Eye (tissue), 1 donor: ENCODE results near the gene SH3PXD2A.

Experiments
- DNase-seq: peaks from one replicate; pipeline ENCODE4 v3.0.0-alpha.2; 2015

Gene SH3PXD2A

DNA sequence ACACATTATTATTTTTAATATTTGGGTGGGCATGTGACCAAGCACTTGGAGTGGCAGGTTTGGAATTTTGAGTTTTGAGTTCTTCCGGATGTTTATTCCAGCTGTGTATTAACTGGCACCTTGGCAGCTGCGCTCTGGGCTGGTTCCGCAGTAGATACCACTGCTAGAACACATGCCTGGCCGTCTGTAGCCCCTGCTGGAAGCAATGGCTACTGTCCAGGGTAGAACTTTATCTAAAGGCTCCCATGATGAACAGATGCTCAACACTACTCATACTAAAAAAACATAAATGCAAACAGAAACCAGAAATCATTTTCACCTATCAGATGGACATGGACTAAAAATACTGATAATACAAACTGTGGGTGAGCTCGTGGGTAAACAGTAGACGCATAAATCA is 19.4 kb upstream of the SH3PXD2A start:
- no peak for DNase-seq

DNA sequence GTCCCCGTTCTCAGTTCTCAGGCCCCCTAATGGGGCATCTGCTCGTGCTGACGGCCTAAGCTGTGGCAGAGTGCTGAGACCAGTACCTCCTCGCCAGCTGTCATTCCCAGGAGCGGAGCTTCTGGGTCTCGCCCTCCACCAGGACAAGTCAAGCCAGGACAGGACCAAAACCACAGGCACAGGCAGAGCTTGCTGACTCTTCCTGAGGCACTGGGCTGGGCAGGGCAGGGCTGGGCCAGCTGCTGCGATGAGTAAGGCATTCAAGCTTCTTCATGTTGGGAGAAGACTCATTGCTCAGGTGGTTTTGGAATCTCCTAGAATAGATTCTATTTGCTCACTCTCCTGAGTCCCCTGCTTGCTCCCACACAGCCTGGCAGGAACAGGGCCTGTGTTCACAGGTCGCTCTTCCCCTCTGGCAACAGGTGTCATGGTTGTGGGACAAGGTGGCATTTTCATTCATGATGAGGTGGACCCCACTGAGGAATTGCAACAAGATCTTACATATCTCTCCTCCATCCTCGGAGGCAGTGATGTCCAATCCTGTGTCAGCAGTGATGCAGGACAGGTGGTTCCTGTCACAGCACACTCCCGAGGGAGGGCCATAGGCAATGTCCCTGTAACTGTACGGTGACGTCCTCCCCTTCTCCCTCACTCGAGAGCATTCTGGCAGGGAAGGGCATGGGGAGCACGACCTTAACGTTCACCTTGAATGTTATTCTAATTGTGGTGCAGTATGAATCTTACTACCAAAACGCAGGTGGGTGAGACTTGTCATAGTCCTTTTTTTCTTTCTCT is 17.0 kb upstream of the SH3PXD2A start:
- DNase-seq, result no peak

DNA sequence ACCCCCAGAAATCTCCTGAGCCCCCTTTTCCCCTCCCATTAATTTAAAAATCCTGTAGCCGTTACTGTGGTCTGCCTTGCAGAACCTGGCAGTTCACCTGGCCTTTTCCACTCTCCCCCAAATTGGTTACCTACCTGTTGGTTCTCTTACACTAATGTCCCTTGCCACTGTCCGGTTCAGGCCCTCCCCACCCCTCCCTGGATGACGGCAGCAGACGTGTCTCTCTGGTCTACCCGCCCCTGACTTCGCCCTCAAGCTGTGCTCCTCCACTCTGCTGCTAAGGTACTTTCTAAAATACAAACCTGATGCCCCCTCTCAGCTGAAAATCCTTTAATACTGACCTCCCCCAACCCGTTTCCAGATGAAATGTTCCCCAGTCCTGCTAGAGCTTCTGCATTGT is 15.6 kb upstream of the SH3PXD2A start:
- DNase-seq, result no peak

DNA sequence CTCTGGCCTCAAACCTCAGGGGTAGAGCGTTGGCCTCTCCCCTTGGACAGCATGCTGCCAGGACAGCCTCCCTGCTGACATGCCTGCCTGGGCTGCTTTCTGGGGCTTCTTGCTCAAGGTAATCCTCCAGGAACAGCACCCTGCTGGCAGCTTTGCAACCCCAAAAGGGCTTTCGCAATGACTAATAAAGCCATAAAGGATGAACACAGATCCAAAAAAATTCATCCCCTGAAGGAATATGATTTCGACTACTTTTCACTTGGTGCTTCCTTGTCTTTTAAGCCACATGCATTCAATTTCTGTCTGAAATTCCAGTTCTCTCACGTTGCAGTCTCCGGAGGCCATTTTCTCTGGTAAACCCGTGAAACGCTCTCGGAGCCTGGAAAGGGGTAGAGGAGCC is 15.1 kb upstream of the SH3PXD2A start:
- peak; percentile 48 for DNase-seq

DNA sequence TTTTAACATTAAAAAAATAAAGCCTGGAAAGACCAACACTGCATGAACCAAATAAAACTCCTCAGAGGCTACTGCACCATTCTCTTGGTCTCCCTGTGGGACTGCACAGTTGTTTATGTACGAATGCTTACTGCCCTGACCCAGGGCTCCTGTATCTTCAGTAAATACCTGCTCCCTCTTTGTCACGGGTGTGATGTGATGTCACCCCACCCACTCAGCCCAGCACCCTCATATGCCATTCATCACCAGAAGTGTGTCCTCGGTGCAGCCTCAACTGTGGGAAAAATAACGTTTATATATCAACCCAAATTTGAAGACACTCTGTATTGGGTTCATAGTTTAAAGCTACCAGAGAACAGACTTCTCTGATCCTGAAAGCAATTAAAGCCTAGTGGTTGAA is 14.0 kb upstream of the SH3PXD2A start:
- no peak for DNase-seq

DNA sequence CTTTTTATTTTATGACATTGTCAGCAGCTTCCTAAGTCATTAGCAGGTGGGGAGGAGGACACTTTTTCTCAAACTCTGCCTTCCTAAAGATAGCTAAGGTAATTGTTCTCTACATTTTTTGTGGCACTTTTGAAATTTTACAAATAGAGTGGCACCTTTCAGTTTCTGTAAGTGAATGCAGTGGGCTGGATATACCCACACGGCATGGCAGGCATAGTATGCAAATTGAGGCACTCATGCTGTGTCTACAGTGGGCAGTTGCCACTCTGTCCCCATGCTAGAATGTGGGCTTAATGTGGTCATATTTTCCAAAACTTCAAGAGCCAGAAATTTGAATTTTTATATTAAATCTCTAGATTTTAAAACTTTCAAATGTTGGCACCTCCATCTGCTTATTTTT is 12.8 kb upstream of the SH3PXD2A start:
- no peak for DNase-seq

DNA sequence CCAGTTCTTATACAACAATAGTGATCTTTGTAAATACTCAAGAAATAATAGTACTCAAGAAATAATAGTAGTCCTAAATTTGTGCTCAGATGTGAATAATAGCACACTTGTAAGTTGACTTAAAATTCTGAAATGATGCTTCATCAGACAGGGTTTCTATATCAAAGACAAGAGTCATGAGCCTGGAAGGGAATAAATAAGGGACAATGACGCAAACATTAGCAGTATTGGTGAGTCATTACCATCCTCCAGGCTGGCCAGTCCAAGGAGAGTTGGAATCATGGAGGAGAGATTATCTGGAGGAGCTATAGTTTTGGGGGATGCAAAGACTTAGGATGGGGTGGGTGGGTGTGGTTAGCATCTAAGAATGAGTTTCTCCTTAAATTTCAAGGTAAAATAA is 6.1 kb upstream of the SH3PXD2A start:
- DNase-seq, result no peak

DNA sequence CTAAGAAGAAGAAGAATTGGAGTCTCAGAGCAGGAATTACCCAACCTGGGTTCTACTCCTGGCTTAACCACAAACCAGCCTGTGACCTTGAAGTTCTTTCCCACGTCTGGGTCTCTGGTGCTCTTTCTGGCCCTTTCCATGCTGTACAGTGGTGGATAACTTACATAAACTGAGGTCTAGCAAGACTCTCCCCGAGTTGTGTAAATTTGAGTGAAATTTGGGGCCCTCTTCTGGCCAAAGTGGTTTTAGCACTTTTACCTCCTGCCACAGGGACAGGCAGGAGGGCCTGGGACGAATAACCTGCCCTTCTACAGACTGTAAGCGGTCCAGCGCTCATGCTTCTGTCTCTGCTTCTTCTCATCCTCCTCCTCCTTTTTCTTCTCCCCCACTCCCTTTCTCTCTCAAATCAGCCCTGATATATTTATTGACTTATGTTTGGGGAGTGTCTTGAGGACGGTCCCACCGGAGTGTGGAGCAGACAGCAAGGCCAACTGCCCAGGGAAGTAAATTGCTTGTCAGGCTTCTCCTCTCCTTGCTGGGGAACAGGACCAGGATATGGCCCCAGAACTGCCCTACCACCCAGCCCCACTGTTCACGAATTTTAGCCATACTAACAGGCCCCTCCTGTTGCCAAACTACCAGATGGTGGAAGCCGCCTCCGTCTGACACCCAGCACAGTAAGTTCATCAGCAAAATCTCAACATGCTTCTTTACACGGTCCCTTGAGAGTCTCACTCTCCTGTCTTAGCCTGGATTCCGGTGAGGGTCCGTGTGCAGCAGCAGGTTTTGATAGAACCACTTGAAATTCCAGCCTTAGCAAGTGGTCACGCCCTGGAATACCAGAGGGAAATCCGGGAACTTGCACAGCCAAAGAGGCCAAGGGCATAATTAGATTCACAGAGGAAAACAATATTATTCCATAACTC is 4.0 kb upstream of the SH3PXD2A start:
- peak; percentile 90 for DNase-seq

DNA sequence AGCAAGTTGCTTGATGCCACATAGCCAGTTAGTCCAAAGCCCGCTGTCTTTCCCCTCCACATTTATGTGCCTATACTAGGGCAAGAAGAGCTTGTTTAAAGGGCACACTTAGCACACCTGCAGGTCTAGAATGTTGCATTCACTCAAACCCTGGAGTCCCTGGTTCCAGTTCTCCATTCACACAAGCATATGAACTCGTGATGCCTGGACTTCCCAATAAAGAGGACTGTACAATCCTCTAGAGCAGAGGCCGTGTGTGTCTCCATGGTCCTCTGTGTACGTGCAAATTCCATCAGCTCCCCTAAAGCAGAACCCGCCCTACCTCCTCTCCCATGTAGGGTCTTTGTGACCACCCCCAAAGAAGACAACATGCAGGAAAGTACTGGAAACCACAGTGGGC is 3.0 kb upstream of the SH3PXD2A start:
- DNase-seq, result no peak

DNA sequence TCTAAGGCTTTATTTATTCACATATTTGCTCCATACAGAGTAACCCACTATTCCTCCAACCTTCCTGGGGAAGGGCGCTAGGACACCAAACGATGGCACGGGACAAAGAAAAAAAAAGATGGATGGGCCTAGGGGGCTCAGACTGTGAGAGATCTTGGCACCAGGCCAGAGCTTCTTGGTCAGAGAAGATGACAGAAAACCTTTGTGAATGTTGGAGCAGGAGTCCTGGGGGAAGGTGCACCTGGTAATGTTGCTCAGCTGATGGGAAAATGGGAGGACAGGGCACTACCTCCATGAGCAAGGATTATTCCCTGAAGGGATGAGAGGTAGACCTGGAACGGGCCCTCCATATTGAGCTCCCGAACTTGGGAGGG is 1.4 kb upstream of the SH3PXD2A start:
- no peak for DNase-seq

DNA sequence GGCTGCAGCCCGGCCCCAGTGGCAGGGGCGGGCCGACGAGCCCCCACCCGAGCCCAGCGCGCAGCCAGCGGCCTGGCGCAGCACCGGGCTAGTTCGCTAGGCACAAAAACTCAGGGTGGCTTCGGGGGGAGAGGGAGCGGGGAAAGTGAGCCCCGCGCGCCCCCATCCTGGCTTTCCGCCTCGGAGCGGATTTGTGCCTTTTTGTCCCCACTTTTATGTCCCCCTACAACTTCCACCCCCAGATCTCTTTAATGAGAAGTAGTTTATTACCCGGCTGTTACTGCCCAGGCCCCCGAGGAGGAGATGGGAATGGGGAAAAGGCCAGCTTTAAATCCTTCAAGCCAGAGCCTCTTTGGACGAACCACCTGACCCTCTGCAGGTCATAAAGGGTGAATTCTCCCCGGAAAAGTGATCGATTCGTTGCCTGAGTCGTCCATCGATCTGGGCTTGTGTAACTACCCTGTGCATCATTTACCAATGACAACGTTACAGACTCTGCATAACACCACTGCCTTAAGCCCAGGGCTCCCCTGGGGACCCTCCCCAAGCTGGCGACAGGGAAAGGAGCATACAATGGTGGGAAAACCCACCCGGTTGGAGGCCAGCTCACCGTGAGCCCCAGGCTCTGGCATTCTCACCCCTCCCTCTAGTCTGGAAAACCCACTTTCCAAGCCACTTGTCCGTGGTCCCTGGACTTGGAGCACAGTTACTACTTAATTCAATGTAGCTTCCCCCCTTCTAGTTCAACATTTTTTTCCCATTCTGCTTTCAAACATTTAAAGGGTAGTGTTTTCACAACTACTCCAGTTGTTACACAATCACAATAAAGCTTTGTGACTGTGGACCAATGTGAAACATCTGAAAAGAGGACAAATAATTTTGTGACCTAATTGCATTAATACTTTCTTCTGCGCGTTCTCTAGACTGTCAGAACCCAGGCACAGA is 748 bp upstream of the SH3PXD2A start:
- DNase-seq, result peak; percentile 75

DNA sequence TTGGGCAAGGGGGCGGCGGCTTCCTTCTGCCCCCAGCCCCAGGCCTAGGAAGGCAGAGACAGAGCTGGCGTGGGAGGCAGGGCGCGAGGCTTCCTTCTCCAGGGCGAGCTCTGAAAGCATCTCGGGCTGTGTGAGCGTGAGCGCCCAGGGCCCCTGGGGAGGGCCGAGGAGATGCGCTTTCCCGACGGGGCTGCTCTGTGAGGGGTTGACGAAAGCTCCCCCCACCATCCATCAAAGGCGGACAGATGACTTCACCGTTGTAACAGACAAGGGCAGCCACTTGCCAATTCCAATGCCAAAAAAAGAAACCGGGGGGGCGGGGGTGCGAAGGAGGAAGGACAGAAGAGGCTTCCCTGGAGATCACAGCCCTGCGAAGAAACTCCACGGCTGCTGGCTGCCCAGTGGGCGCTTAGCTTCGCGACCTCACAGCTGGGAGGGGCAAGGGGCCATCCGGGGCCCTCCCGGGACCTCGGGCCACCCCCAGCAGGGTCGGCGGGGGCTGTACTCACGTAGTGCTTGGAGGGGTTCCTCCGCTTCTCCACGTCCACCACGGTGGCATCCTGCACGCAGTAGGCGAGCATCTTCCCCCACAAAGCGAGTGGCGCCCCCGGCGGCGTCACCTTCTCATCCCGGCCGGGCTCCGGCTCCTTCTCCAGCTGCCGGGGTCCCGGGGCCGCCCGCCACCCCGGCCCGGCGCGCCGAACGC is 537 bp downstream of the SH3PXD2A start:
- DNase-seq, result peak; percentile 79

DNA sequence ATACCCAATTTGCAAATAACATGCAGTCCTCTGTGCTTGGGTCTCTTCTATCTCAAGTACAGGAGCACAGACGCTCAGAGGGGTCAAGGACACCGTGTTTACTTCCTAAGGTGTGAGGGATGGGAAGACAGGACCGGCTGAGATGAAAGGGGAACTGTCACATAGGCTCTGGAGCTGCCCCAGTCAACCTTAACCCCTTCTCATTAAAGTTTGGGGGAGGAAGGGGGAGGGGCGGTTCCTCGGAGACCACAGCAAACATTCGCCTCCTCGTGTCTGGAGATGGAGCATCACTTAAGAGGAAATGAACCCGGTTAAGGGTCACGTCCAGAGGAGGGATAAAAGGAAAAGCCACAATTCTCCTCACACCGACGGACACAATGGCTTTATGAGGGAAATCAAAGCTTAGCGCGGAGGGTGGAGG is 1.1 kb downstream of the SH3PXD2A start:
- no peak for DNase-seq

DNA sequence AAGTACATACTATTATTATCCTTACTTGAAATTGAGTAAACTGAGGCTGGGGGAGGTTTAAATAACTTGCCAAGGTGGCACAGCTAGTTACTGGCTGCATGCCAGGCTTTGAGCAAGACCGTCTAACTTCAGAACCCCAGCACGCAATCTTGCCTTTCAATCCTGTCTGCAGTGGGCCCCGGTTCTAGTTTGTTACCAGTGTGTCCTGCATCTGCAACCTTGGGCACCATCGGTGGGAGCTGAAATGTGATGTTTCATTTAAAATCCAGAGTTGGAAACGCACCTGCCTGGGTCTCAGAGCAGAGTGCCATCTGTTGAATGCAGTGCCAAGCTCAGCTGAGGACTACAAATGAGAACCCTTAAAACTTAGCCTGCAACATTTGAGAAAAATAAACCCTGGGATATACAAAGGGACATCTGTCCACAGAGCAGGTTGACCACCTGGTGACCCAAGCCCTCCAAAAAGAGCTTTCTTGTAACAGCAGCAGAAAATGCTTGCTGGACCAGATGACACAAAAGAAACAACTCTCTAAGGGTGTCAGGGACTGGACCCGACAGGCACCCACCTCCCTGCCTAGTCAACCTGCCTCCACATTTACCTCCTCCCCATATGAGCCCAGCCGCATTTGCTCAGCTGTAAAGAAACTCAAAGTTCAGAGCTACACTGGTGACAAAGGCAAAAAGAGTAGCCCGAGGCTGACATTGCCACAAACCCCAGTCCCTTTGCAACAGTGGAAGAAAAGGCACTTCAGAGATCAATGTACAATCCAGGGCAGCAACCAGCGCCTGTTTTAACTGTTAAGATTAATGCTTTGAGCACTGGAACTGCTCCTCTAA is 1.7 kb downstream of the SH3PXD2A start:
- DNase-seq, result no peak

DNA sequence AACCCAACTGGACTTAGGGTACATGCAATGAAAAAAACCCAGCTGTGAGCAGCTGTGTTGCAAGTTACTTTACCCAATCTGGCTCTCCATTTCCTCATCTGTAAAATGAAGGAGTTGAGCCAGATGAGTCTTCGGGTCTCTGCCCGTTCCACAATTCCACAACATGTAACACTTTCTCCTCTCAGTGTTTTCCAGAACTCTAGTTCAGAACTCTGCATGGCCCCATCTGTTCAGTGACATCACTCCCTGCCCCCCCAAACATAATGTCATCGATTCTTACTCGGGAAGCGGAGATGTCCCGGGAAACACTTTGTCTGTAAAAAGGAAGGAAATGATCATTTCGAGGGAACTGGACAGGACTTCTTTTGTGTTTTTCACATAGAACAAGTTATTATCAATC is 2.5 kb downstream of the SH3PXD2A start:
- DNase-seq, result no peak

DNA sequence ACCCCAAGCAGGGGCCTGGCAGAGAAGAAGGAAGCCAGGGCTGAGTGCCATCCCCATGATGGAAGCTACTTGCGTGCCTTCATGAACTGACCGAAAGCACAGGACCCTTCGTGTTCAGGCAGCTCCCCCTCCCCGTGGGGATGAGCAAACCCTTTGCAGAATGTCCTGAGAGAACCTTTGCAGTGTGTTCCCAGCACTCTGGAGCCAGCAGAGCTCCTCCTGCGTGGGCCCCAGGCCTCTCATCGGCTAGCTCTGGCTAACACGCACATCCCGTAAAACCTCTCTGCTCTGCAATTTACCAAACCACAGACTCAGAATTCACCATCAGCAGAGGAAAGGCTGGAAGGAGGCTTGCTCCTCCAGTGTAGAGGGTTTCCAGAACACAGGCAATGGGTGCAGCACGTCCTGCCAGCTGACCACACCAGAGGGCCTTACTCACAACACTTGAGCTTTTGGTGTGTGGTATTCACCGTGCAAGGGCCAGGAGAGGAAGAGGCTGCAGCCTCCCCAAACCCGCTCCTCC is 3.1 kb downstream of the SH3PXD2A start:
- no peak for DNase-seq

DNA sequence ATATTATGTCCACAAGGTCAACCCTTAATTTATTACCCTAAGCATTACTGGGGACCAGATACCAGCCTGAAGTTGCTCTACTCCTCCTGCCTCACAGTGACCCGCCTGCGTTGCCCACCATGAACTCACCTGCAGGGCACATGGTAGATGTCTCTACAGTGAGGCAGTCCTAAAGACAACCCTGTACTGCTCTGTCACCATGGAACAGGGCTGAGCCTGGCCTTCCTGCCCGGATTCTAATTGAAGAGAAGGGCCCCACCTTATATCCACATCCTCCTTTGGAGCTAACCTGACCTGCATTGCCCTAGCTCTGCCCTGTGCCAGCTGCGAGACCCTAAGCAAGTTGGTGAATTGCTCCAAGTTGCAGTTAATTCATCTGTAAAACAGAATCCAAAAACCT is 4.1 kb downstream of the SH3PXD2A start:
- no peak for DNase-seq

DNA sequence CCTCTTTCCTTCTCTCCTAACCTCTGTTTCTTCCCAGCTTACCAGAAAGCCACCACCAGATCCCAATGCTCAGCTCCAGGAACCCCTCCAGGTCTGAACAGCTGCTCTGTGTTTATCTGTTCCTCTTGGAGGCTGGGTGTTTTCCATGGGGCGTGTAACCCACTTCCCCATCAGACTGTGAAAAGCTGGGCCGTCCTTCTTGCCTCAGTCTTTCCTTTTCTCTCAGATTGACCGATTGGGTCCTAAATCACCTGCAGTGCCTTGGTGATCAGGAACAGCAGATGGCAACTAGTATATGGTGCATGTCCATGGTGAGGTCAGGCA is 4.8 kb downstream of the SH3PXD2A start:
- no peak for DNase-seq

DNA sequence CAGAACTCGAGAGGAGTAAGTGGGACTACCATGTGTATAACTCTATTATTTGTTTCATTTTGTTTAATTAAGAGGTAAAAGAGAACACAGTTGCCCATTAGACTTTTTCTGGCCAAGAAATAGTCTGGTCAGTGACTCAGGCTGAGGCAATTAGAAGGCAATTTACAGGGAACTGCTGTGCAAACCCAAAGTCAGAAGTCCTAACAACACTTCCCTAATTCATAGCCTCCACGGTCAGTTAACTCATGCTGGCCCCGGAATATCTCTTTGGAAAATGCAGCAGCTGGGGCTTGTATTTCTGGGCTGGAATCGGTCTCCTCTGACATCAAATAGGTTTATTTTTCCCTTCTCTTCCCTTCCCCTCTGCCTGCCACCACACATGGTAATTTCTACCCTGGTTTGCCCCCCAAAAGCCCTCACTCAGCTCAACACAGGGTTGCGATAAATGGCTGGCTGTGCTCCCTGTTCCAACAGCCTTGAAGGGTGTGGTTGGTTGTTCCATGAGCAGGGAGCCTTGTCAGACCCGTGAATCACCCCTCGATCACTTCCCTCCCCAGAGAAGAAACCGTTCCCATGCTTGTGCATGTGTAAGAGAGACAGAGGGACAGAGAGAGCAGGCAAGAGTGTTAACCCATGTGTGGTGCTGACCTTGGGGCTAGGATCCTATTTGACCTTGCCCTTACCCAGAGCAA is 5.3 kb downstream of the SH3PXD2A start:
- no peak for DNase-seq

DNA sequence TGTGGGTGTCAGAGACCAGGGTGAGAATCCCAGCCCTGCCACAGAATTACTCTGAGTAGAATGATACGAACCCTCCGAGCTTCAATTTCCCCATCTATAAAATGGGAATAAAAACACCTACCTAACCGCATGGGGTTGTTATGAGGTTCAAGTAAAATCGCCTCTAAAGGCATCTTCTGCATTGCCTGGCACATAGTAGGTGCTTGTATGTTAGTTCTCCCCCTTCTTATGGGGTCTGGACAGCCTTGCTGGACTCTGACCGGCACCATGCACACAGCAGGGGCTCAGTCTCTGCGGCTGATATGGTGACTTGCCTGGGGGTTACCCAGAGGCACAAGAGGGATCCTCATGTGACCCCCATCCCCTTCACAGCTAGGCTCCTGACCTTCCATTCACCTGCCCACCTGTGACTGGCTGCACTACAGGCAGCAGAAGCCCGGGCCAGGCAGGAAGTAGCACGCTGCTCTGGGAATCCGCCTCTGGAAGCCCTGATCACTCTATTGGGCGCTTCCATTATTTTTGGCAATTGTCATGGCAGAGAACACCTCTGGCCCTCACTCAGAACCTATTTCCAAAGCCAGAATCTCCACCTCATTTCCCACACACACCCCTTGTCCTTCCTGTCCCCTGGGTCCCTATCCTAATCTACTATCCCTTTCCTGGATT is 6.0 kb downstream of the SH3PXD2A start:
- DNase-seq, result no peak
